GM12891 (cell line): ENCODE measurements around the gene C11orf21.

Experiments
- PAX5 ChIP-seq: IDR thresholded peaks from 2 replicates; pipeline ENCODE4 v1.6.1; 2011; ENCODE audit warnings: low read length, moderate library complexity, mild to moderate bottlenecking; ENCODE audit not compliant: insufficient read depth, severe bottlenecking
- POLR2A ChIP-seq: IDR thresholded peaks from 2 replicates; pipeline ENCODE4 v1.6.1; 2011; ENCODE audit warnings: low read depth, low read length, control low read depth
- POLR2AphosphoS5 ChIP-seq: IDR thresholded peaks from 2 replicates; pipeline ENCODE4 v1.6.1; 2011; ENCODE audit warnings: low read depth, low read length, control low read depth
- POU2F2 ChIP-seq: IDR thresholded peaks from 2 replicates; pipeline ENCODE4 v1.6.1; 2011; ENCODE audit warnings: low read depth, mild to moderate bottlenecking, control low read depth, low read length, moderate library complexity
- SPI1 ChIP-seq: IDR thresholded peaks from 2 replicates; pipeline ENCODE4 v1.6.1; 2011; ENCODE audit warnings: low read depth, low read length, control low read depth
- TAF1 ChIP-seq: IDR thresholded peaks from 2 replicates; pipeline ENCODE4 v1.6.1; 2011; ENCODE audit warnings: low read depth, low read length, control low read depth

DNA sequence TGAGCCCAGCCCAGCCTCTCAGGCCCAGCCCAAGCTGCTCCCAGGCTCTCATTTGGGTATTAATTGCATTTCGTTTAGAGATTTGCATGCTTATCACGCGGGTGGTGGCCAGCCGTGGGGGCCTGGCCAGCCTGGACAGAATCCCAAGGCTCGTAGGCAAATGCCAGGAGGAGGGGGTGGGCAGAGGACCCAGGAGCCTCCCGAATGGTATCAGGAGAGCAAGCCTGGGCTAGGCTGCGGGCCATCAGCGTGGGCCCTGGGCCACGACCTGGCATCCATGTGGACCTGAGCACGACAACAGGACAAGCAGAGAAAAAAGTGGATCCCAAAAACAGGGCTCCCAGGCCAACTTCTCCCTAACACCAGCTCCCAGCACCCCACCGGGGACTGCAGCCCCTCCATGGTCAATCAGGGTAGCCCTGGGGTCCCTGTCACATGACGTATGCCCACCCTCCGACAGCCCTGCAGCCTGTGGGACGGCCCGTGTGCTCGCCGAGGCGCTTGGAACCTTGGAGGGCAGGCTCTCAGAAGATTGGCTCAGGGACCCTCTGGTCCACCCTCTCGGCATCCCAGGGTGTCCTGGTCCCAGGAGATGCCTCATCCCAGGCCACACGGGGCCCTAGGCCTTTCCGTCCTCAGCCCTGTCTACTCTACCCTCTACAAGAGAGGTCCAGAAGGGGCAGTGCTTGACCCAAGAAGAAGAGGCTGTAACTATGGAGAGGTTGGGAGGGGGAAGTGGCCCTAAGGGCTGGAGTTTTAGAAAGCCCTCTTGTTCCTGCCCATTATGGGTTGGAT is 40.1 kb downstream of the C11orf21 start:
- TF ChIP-seq POLR2A: no peak
- TF ChIP-seq POLR2AphosphoS5: no peak
- no peak for TF ChIP-seq TAF1
- TF ChIP-seq PAX5: no peak
- no peak for TF ChIP-seq SPI1
- TF ChIP-seq POU2F2: no peak
